HEK293T (cell line): Measurements from ENCODE around the gene SRBD1.

ENCODE experiments used
- CTCF ChIA-PET: fragments of 350-600 bp; formaldehyde crosslinking; extraction: SDS; loops from one replicate; lab custom pipeline; 2021; ENCODE audit warnings: antibody characterized with exemption, inconsistent platforms; lab: Yijun Ruan, JAX
- POLR2A ChIA-PET: fragments of 350-600 bp; formaldehyde crosslinking; extraction: SDS; loops from one replicate; lab custom pipeline; 2020; ENCODE audit warnings: antibody characterized with exemption, inconsistent platforms; lab: Yijun Ruan, JAX
- DNase-seq: peaks from one replicate; pipeline ENCODE4 v3.0.0; 2012; ENCODE audit warnings: mixed read lengths; ENCODE audit errors: extremely low spot score
- ARNT ChIP-seq: fragments of 450-650 bp; IDR thresholded peaks from 2 replicates; pipeline ENCODE4 v1.6.1; 2017; ENCODE audit warnings: mild to moderate bottlenecking
- BHLHE40 ChIP-seq: fragments of 450-650 bp; IDR thresholded peaks from 2 replicates; pipeline ENCODE4 v1.6.1; 2016; ENCODE audit warnings: mild to moderate bottlenecking, moderate library complexity, borderline replicate concordance
- CTBP1 ChIP-seq: fragments of 450-650 bp; IDR thresholded peaks from 2 replicates; pipeline ENCODE4 v1.6.1; 2016; ENCODE audit warnings: borderline replicate concordance
- ELF4 ChIP-seq: fragments of 450-650 bp; IDR thresholded peaks from 2 replicates; pipeline ENCODE4 v1.6.1; 2017; ENCODE audit warnings: antibody characterized with exemption
- FOXA1 ChIP-seq: fragments of 450-650 bp; IDR thresholded peaks from 2 replicates; pipeline ENCODE4 v1.6.1; 2016; ENCODE audit warnings: mild to moderate bottlenecking
- FOXK2 ChIP-seq: fragments of 450-650 bp; IDR thresholded peaks from 2 replicates; pipeline ENCODE4 v1.6.1; 2016; ENCODE audit warnings: mild to moderate bottlenecking
- FOXM1 ChIP-seq: fragments of 450-650 bp; IDR thresholded peaks from 2 replicates; pipeline ENCODE4 v1.6.1; 2017; ENCODE audit warnings: mild to moderate bottlenecking, borderline replicate concordance
- HDGF ChIP-seq: fragments of 450-650 bp; IDR thresholded peaks from 2 replicates; pipeline ENCODE4 v1.6.1; 2017; ENCODE audit warnings: antibody characterized with exemption, borderline replicate concordance
- L3MBTL2 ChIP-seq: fragments of 450-650 bp; conservative IDR thresholded peaks from 2 replicates; pipeline ENCODE4 v1.6.1; 2016; ENCODE audit warnings: mild to moderate bottlenecking
- LEF1 ChIP-seq: fragments of 450-650 bp; IDR thresholded peaks from 2 replicates; pipeline ENCODE4 v1.6.1; 2017; ENCODE audit warnings: mild to moderate bottlenecking, borderline replicate concordance
- NFRKB ChIP-seq: fragments of 450-650 bp; IDR thresholded peaks from 2 replicates; pipeline ENCODE4 v1.6.1; 2016; ENCODE audit warnings: mild to moderate bottlenecking, moderate library complexity
- PKNOX1 ChIP-seq: fragments of 450-650 bp; IDR thresholded peaks from 2 replicates; pipeline ENCODE4 v1.6.1; 2016
- SP1 ChIP-seq: fragments of 450-650 bp; IDR thresholded peaks from 2 replicates; pipeline ENCODE4 v1.6.1; 2017
- SUZ12 ChIP-seq: fragments of 450-650 bp; IDR thresholded peaks from 2 replicates; pipeline ENCODE4 v1.6.1; 2016; ENCODE audit warnings: mild to moderate bottlenecking
- TARDBP ChIP-seq: fragments of 450-650 bp; IDR thresholded peaks from 2 replicates; pipeline ENCODE4 v1.6.1; 2016
- ZNF384 ChIP-seq: fragments of 450-650 bp; IDR thresholded peaks from 2 replicates; pipeline ENCODE4 v1.6.1; 2016

Gene SRBD1

DNA sequence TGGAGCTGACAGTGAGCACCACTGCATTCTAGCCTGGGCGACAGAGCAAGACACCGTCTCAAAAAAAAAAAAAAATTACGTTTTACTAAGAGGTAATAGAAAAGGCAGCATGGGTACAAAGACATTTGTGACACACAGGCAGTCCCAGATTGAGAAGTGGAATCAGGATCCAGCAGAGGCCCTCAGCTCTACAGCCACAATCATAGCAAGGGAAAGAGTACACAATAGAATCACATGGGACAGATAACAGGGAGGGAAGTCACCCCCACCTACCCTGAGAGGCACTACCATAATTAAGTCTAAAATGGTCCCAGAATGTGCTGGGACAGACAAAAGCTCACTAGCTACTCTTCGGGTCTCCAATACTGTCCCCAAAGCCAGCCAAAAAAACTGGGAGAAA, 12.5 kb downstream of the SRBD1 start:
- POLR2A ChIA-PET: no interaction called here
- TF ChIP-seq FOXK2 (no peak), PKNOX1 (no peak), FOXA1 (no peak), SP1 (no peak), BHLHE40 (no peak), FOXM1 (no peak), SUZ12 (no peak), L3MBTL2 (no peak), LEF1 (no peak), CTBP1 (no peak), TARDBP (no peak), ZNF384 (no peak)
- DNase-seq: no peak
- CTCF ChIA-PET: interaction anchor here (0.6 kb wide), 2 partner anchors 9 to 640 kb away, joined by 3 read pairs; no protein-coding TSS in a partner anchor

GRCh38 chr2:45596761-45597160, 14.3 kb downstream of the SRBD1 start:
- POLR2A ChIA-PET: no interaction called here
- no peak for DNase-seq
- TF ChIP-seq FOXM1 (no peak), SUZ12 (no peak), ZNF384 (no peak), ARNT (no peak), BHLHE40 (no peak), HDGF (no peak), PKNOX1 (no peak), CTBP1 (no peak), L3MBTL2 (no peak), FOXK2 (no peak), LEF1 (no peak), NFRKB (no peak), SP1 (no peak)
- CTCF ChIA-PET: interaction anchor here (0.8 kb wide), 1 partner anchor 11 kb away, joined by 4 read pairs; no protein-coding TSS in a partner anchor

DNA sequence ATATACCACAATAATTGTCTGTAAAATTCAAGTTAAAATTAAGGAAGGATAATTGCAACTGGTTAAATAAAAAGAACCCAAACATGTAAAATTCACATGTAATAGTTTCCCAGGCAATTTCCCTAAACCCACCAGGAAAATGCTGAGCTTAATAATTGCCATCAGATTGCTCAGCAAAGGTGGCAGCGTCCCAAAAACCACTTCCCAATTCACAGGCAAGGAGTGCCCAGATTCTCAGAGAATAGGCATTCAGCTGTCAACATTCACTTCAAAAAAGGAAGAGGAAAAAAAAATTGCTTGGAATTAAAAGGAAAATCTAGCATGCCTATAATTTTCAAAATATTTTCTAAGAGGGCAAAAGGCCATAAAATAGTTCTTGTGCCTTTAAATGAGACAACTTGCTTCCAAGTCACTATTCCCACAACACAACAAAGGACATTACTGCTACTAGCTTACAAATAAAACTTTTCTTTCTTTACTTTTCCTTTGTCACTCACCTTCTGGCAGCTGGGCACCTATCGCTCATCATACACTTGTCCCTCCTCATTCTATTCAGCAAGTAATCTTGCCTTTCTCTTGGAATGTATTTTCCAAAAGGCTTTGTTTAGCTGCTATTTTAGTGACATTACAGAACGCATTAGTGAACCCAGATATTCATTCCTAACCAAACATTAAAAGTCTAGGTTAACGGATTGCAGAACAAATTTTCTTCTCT, 15.2 kb downstream of the SRBD1 start:
- ChIA-PET CTCF (interaction anchor here (0.8 kb wide), 1 partner anchor 12 kb away, joined by 4 read pairs; no protein-coding TSS in a partner anchor), POLR2A (no interaction called here)
- no peak for TF ChIP-seq ZNF384
- no peak for TF ChIP-seq NFRKB
- TF ChIP-seq PKNOX1: no peak
- no peak for TF ChIP-seq BHLHE40
- TF ChIP-seq FOXK2: no peak
- TF ChIP-seq ELF4: no peak
- no peak for TF ChIP-seq L3MBTL2
- TF ChIP-seq FOXA1: no peak
- TF ChIP-seq HDGF: no peak
- TF ChIP-seq ARNT: no peak
- TF ChIP-seq TARDBP: no peak
- no peak for DNase-seq

DNA sequence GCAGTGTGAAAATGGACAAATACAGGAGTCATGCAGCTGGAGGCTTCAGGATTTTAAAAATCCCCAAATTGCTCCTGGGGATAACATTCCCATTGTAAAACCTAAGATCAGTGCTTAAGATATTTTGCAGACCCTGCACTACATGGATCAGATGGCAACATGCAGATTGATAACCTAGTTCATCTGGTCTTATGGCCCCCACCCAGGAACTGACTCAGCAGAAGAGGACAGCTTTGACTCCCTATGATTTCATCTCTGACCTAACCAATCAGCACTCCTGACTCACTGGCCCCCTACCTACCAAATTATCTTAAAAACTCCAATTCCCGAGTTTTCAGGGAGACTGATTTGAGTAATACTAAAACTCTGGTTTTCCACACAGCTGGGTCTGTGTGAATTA, 20.0 kb downstream of the SRBD1 start:
- TF ChIP-seq ARNT (no peak), SUZ12 (no peak), HDGF (no peak), CTBP1 (no peak), FOXK2 (no peak), L3MBTL2 (no peak), PKNOX1 (no peak), ZNF384 (no peak), FOXM1 (no peak), NFRKB (no peak), BHLHE40 (no peak), FOXA1 (no peak), ELF4 (no peak), SP1 (no peak), LEF1 (no peak), TARDBP (no peak)
- DNase-seq: no peak
- ChIA-PET POLR2A (no interaction called here), CTCF (no interaction called here)

GRCh38 chr2:45588158-45588829, 22.8 kb downstream of the SRBD1 start:
- DNase-seq: no peak
- CTCF ChIA-PET: interaction anchor here (1.6 to 2.1 kb wide), 2 partner anchors 15 to 20 kb away, joined by 5 to 7 read pairs; no protein-coding TSS in a partner anchor
- POLR2A ChIA-PET: no interaction called here
- TF ChIP-seq SP1 (no peak), CTBP1 (no peak), ELF4 (no peak), HDGF (no peak), FOXA1 (no peak), SUZ12 (no peak), BHLHE40 (no peak), L3MBTL2 (no peak), LEF1 (no peak), PKNOX1 (no peak), FOXM1 (no peak), NFRKB (no peak), TARDBP (no peak), FOXK2 (no peak), ARNT (no peak), ZNF384 (no peak)
